GM12878 (cell line): ENCODE measurements around the gene SPAG17. TPM values are rescaled to one million over a fixed set of nuclear protein-coding genes. Genes with fewer than 3 reads are reported as not detected.

ENCODE experiments used
- ATAC-seq: fragments of 200-7000 bp; cut with Tn5 transposase; 3 replicates; pipeline ENCODE4 v1.9.1; 2020; ENCODE audit warnings: mild to moderate bottlenecking, moderate library complexity
- BruUV-seq: library from RNA; stranded (reverse); fragments of 400-500 nt; replicated peaks from 2 replicates; lab custom pipeline; 2021; lab: Mats Ljungman, UMichigan
- CTCF ChIA-PET: fragments of 300-600 bp; sonication (Branson Sonifier 250); formaldehyde crosslinking; extraction: SDS; loops from one replicate; lab custom pipeline; 2021; ENCODE audit warnings: inconsistent platforms; lab: Yijun Ruan, JAX
- POLR2A ChIA-PET: fragments of 350-600 bp; formaldehyde crosslinking; extraction: SDS; loops from one replicate; lab custom pipeline; 2021; ENCODE audit warnings: inconsistent platforms; lab: Charles Lee
- RAD21 ChIA-PET: fragments of 300-600 bp; sonication (Branson Sonifier 250); formaldehyde crosslinking; loops from one replicate; lab custom pipeline; 2023; ENCODE audit warnings: antibody characterized with exemption; ENCODE audit not compliant: unreplicated experiment; lab: Charles Lee
- SMC1A ChIA-PET: fragments of 300-600 bp; sonication (Branson Sonifier 250); formaldehyde crosslinking; loops from one replicate; lab custom pipeline; 2023; ENCODE audit not compliant: unreplicated experiment, uncharacterized antibody; lab: Charles Lee
- DNase-seq: peaks from one replicate; pipeline ENCODE4 v3.0.0-alpha.2; 2011; ENCODE audit warnings: low read depth, low spot score
- FAIRE-seq: peaks from 3 replicates; lab custom pipeline; 2011; peaks lifted over from hg19 to GRCh38; lab: Jason Lieb, UNC
- H2AFZ ChIP-seq: 2 replicates; pipeline ENCODE4 v1.6.0; 2011; ENCODE audit warnings: low read depth, low read length, control low read depth; ENCODE audit not compliant: control insufficient read depth
- H3K27ac ChIP-seq: 2 replicates; pipeline ENCODE4 v1.5.1; 2011; ENCODE audit warnings: control low read depth; ENCODE audit not compliant: control insufficient read depth, insufficient read depth
- H3K27me3 ChIP-seq, 2 experiments: replicated peaks in 1 of 2; 2 replicates each; pipeline versions ENCODE4 v1.6.0 to v1.6.1; 2011; ENCODE audit warnings: low read length in 1 of 2; ENCODE audit not compliant: control insufficient read depth in 2 of 2, insufficient read depth in 2 of 2
- H3K36me3 ChIP-seq, 2 experiments: 2 replicates each; pipeline ENCODE4 v1.5.1; 2011; ENCODE audit warnings: low read length in 1 of 2; ENCODE audit not compliant: control insufficient read depth in 2 of 2, insufficient read depth in 2 of 2
- H3K4me1 ChIP-seq: 2 replicates; pipeline ENCODE4 v1.6.1; 2011; ENCODE audit warnings: mild to moderate bottlenecking, low read length, moderate library complexity, mixed read lengths; ENCODE audit not compliant: control insufficient read depth, insufficient read depth
- H3K4me2 ChIP-seq: 2 replicates; pipeline ENCODE4 v1.6.0; 2011; ENCODE audit warnings: control low read depth; ENCODE audit not compliant: control insufficient read depth, insufficient read depth
- H3K4me3 ChIP-seq: fragments of 200-600 bp; sonication (generic); 2 replicates; pipeline ENCODE4 v1.5.1; 2016
- H3K79me2 ChIP-seq: 2 replicates; pipeline ENCODE4 v1.6.0; 2011; ENCODE audit warnings: low read length; ENCODE audit not compliant: control insufficient read depth, insufficient read depth
- H3K9ac ChIP-seq: 2 replicates; pipeline ENCODE4 v1.8.0; 2011; ENCODE audit warnings: low read length, control low read depth, mixed read lengths; ENCODE audit not compliant: control insufficient read depth, insufficient read depth
- H3K9me3 ChIP-seq: replicated peaks from 3 replicates; pipeline ENCODE4 v1.5.1; 2011; ENCODE audit warnings: mild to moderate bottlenecking, low read length; ENCODE audit not compliant: control insufficient read depth, insufficient read depth
- H4K20me1 ChIP-seq: 2 replicates; pipeline ENCODE4 v1.6.0; 2011; ENCODE audit not compliant: control insufficient read depth, insufficient read depth
- PRDM15 ChIP-seq: fragments of 450-650 bp; formaldehyde crosslinking; IDR thresholded peaks from 2 replicates; pipeline ENCODE4 v1.4.0; 2020; ENCODE audit warnings: mild to moderate bottlenecking, moderate library complexity
- SREBF1 ChIP-seq: IDR thresholded peaks from 2 replicates; pipeline ENCODE4 v1.6.1; 2012; ENCODE audit warnings: mild to moderate bottlenecking, low read length
- TAF1 ChIP-seq: IDR thresholded peaks from 2 replicates; pipeline ENCODE4 v1.6.1; 2011; ENCODE audit warnings: mild to moderate bottlenecking, low read depth, low read length, borderline replicate concordance
- TARDBP ChIP-seq: IDR thresholded peaks from 2 replicates; pipeline ENCODE4 v1.6.1; 2016; ENCODE audit warnings: borderline replicate concordance
- ZBTB11 ChIP-seq: fragments of 450-650 bp; formaldehyde crosslinking; IDR thresholded peaks from 2 replicates; pipeline ENCODE4 v1.5.0; 2022; ENCODE audit warnings: mild to moderate bottlenecking, missing genetic modification characterization
- WGBS: methylation state at CpG from one replicate; pipeline ENCODE4 v1.1.6; 2016; ENCODE audit warnings: low lambda C conversion rate; ENCODE audit not compliant: insufficient replicate concordance, insufficient coverage; ENCODE audit errors: missing lambda C conversion rate; 5-methylcytosine and 5-hydroxymethylcytosine counted together
- in situ Hi-C: fragments of 300-500 bp; cut with MboI; formaldehyde crosslinking; loops from 9 replicates; pipeline ENCODE4 v1.14.3; 2018; ENCODE audit warnings: mixed read lengths
- intact Hi-C: fragments of 100-400 bp; cut with micrococcal nuclease; formaldehyde crosslinking; loops from one replicate; pipeline ENCODE4 v1.14.2; 2022; ENCODE audit not compliant: unreplicated experiment
- polyA plus RNA-seq, 11 experiments: library from polyadenylated mRNA; depleted of rRNA in 4 of 11; unstranded in 6 of 11; stranded (reverse) in 5 of 11; fragments of >200 nt; fragmentation: Nextera tagmentation in 4 of 11; fragmentation: Illumina TruSeq in 1 of 11; extraction: Ambion mirVana in 4 of 11; extraction: Trizol in 1 of 11; gene quantifications; 1 replicate in 1 of 11; 2 replicates in 10 of 11; pipeline versions ENCODE4 v1.2.1 to v1.2.3, GENCODE V29; 2011 to 2016; ENCODE audit warnings: inconsistent platforms in 2 of 11, missing spikeins in 2 of 11, low read depth in 1 of 11
- total RNA-seq, 4 experiments: library from RNA; depleted of rRNA in 3 of 4; stranded (reverse); fragments of >200 nt in 3 of 4; fragmentation: Illumina TruSeq in 1 of 4; extraction: Trizol in 1 of 4; gene quantifications; 2 replicates each; pipeline versions ENCODE4 v1.2.1 to v1.2.3, GENCODE V29; 2013 to 2021

SPAG17 gene
- total and polyA plus RNA-seq, 10 of the 15 experiments (the other 5 are each of a cell fraction or from before 2014, with no cell fraction given), result 0.02 to 0.16 (median 0.03) TPM; not detected in 7

DNA sequence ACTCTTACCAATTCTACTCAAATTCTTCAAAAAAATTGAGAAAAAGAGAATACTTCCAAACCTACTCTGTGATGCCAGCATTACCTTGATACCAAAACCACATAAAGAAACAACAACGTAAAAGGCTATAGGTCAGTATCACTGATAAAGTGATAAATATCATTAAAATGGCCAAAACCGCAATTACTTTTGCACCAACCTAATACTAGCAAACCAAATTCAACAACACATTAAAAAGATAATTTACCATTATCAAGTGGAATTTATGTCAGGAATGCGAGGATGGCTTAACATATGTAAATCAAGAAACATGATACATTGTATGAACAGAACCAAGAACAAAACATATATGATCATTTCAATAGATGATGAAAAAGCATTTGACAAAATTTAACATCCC lies 7.0 kb downstream of the SPAG17 start:
- Histone ChIP-seq H3K4me3 (no peak overlapping the region), H3K9me3 (no peaks in the 10 kb centered on the region), H3K36me3 (no peaks in the 10 kb centered on the region), H3K4me1 (no peaks in the 10 kb centered on the region), H3K4me2 (no peak overlapping the region), H3K27me3 (no peaks in the 10 kb centered on the region), H3K27ac (no peak overlapping the region), H2AFZ (no peak overlapping the region), H3K9ac (no peak overlapping the region), H3K79me2 (no peaks in the 10 kb centered on the region), H4K20me1 (no peaks in the 10 kb centered on the region)
- in situ Hi-C loops (no loop called here), intact Hi-C loops (no loop called here)
- ATAC-seq (no peak), FAIRE-seq (no peak), DNase-seq (no peak)
- SMC1A ChIA-PET, result no interaction called here
- RAD21 ChIA-PET, result no interaction called here
- CTCF ChIA-PET, result no interaction called here
- TF ChIP-seq TARDBP (no peak), PRDM15 (no peak), ZBTB11 (CRISPR knock-in tag) (no peak), TAF1 (no peak), SREBF1 (no peak)
- no TSS peak for BruUV-seq
- POLR2A ChIA-PET, result no interaction called here
- WGBS, result 33% methylated on average over 3 of the region's 3 CpGs
